Measurements from ENCODE around the gene AGAP1.

Gene AGAP1

GRCh38 chr2:235827585-235827992, 333.7 kb downstream of the AGAP1 start:
- Histone ChIP-seq H3K36me3 (ENCODE audit: control insufficient read depth, insufficient read depth, low read length, severe bottlenecking) (peaks cover 15% of the 10 kb centered on the region), H3K9ac (ENCODE audit: low read length) (no peak overlapping the region), H3K27me3 (replicated peaks; ENCODE audit: control insufficient read depth, insufficient read depth, low read length) (no peaks in the 10 kb centered on the region), H3K9me3 (ENCODE audit: control insufficient read depth, low read length) (no peaks in the 10 kb centered on the region), H3K4me3 (ENCODE audit: low read length) (no peak overlapping the region), H3K4me1 (ENCODE audit: control insufficient read depth, insufficient read depth, low read length) (no peaks in the 10 kb centered on the region)
- DNase-seq (ENCODE audit: low read depth), result peak; percentile 67

DNA sequence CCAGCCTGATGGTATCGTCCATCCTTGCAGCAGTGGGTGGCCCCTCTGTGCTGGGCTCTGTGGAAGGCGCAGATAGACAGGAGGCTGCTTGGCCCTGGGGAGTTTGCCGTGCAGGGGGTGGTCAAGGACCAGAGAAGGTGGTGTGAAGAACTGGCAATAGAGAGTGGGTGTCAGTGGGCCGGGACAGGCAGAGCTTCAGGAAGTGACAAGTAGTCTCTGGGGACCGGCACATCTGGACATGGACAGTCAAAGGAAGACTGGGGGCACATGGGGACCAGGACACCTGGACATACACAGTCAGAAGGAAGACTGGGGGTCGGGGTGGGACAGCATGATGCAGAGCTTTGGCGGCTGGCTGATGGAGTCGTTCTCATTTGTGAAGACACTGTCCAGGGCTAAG, 335.9 kb downstream of the AGAP1 start:
- H3K36me3 ChIP-seq (ENCODE audit: control insufficient read depth, insufficient read depth, low read length, severe bottlenecking), result peaks cover 10% of the 10 kb centered on the region
- no peaks in the 10 kb centered on the region for H3K27me3 ChIP-seq (replicated peaks; ENCODE audit: control insufficient read depth, insufficient read depth, low read length)
- DNase-seq (ENCODE audit: low read depth), result no peak
- H3K9ac ChIP-seq (ENCODE audit: low read length), result no peak overlapping the region
- H3K4me1 ChIP-seq (ENCODE audit: control insufficient read depth, insufficient read depth, low read length), result no peaks in the 10 kb centered on the region
- H3K4me3 ChIP-seq (ENCODE audit: low read length), result no peak overlapping the region
- no peaks in the 10 kb centered on the region for H3K9me3 ChIP-seq (ENCODE audit: control insufficient read depth, low read length)

DNA sequence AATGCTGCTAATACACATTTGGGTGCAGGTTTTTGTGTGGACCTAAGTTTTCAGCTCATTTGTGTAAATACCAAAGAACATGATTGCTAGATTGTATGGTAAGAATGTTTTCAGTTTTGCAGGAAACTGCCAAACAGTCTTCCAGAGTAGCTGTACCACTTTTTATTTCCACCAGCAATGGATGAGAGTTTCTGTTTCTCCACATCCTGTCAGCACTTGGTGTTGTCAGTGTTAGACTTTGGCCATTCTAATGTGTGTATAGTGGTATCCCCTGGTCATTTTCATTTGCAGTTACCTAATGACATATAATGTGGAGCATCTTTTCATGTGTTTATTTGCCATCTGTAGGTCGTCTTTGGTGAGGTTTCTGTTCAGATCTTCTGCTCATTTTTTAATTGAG, 337.9 kb downstream of the AGAP1 start:
- H3K9me3 ChIP-seq (ENCODE audit: control insufficient read depth, low read length), result no peaks in the 10 kb centered on the region
- DNase-seq (ENCODE audit: low read depth), result no peak
- peaks cover 10% of the 10 kb centered on the region for H3K36me3 ChIP-seq (ENCODE audit: control insufficient read depth, insufficient read depth, low read length, severe bottlenecking)
- no peak overlapping the region for H3K9ac ChIP-seq (ENCODE audit: low read length)
- no peak overlapping the region for H3K4me3 ChIP-seq (ENCODE audit: low read length)
- H3K27me3 ChIP-seq (replicated peaks; ENCODE audit: control insufficient read depth, insufficient read depth, low read length), result no peaks in the 10 kb centered on the region
- H3K4me1 ChIP-seq (ENCODE audit: control insufficient read depth, insufficient read depth, low read length), result no peaks in the 10 kb centered on the region

GRCh38 chr2:235832941-235833340, 339.1 kb downstream of the AGAP1 start:
- peaks cover 10% of the 10 kb centered on the region for H3K36me3 ChIP-seq (ENCODE audit: control insufficient read depth, insufficient read depth, low read length, severe bottlenecking)
- no peak overlapping the region for H3K4me3 ChIP-seq (ENCODE audit: low read length)
- H3K9me3 ChIP-seq (ENCODE audit: control insufficient read depth, low read length), result no peaks in the 10 kb centered on the region
- H3K9ac ChIP-seq (ENCODE audit: low read length), result no peak overlapping the region
- H3K4me1 ChIP-seq (ENCODE audit: control insufficient read depth, insufficient read depth, low read length), result no peaks in the 10 kb centered on the region
- no peak for DNase-seq (ENCODE audit: low read depth)
- H3K27me3 ChIP-seq (replicated peaks; ENCODE audit: control insufficient read depth, insufficient read depth, low read length), result no peaks in the 10 kb centered on the region

GRCh38 chr2:235833971-235834620, 340.3 kb downstream of the AGAP1 start:
- no peak overlapping the region for H3K9ac ChIP-seq (ENCODE audit: low read length)
- peaks cover 6% of the 10 kb centered on the region for H3K36me3 ChIP-seq (ENCODE audit: control insufficient read depth, insufficient read depth, low read length, severe bottlenecking)
- H3K9me3 ChIP-seq (ENCODE audit: control insufficient read depth, low read length), result no peaks in the 10 kb centered on the region
- no peaks in the 10 kb centered on the region for H3K27me3 ChIP-seq (replicated peaks; ENCODE audit: control insufficient read depth, insufficient read depth, low read length)
- peaks cover 8% of the 10 kb centered on the region for H3K4me1 ChIP-seq (ENCODE audit: control insufficient read depth, insufficient read depth, low read length)
- H3K4me3 ChIP-seq (ENCODE audit: low read length), result no peak overlapping the region
- no peak for DNase-seq (ENCODE audit: low read depth)

- DNase-seq (ENCODE audit: low read depth), result no peak
- Histone ChIP-seq H3K36me3 (ENCODE audit: control insufficient read depth, insufficient read depth, low read length, severe bottlenecking) (peaks cover 6% of the 10 kb centered on the region), H3K9ac (ENCODE audit: low read length) (no peak overlapping the region)
Observed at GRCh38 chr2:235834781-235835180, 340.9 kb downstream of the AGAP1 start.

GRCh38 chr2:235835810-235836209, 342.0 kb downstream of the AGAP1 start:
- peaks cover 6% of the 10 kb centered on the region for H3K36me3 ChIP-seq (ENCODE audit: control insufficient read depth, insufficient read depth, low read length, severe bottlenecking)
- H3K9ac ChIP-seq (ENCODE audit: low read length), result no peak overlapping the region

More at GRCh38 chr2:235834781-235835180, 340.9 kb downstream of the AGAP1 start:
- Histone ChIP-seq H3K4me1 (ENCODE audit: control insufficient read depth, insufficient read depth, low read length) (peaks cover 11% of the 10 kb centered on the region), H3K9me3 (ENCODE audit: control insufficient read depth, low read length) (no peaks in the 10 kb centered on the region), H3K4me3 (ENCODE audit: low read length) (no peak overlapping the region), H3K27me3 (replicated peaks; ENCODE audit: control insufficient read depth, insufficient read depth, low read length) (no peaks in the 10 kb centered on the region)

DNA sequence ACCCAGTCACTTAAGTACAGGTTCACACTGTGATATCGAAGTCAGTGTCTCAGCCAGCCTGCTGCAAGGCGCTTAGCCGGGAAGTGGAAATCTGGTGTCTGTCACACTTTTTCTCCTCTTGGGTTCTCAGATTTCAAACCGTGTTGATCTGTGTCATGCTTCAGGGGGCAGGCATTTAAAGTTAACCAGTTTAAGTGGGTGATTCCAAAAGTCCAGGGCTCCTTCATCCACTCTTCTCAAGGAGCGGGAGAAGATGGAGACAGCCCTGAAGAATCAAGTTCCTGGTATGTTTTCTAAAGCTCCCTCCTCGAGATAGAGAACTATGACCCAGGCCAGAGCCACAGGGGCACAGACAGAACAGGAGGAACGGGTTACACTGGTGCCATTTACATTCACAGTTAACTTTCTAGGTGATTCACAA, 342.7 kb downstream of the AGAP1 start:
- Histone ChIP-seq H3K27me3 (replicated peaks; ENCODE audit: control insufficient read depth, insufficient read depth, low read length) (no peaks in the 10 kb centered on the region), H3K9me3 (ENCODE audit: control insufficient read depth, low read length) (no peaks in the 10 kb centered on the region), H3K4me1 (ENCODE audit: control insufficient read depth, insufficient read depth, low read length) (peaks cover 11% of the 10 kb centered on the region), H3K36me3 (ENCODE audit: control insufficient read depth, insufficient read depth, low read length, severe bottlenecking) (peaks cover 6% of the 10 kb centered on the region), H3K4me3 (ENCODE audit: low read length) (no peak overlapping the region), H3K9ac (ENCODE audit: low read length) (no peak overlapping the region)
- no peak for DNase-seq (ENCODE audit: low read depth)

More at GRCh38 chr2:235835810-235836209, 342.0 kb downstream of the AGAP1 start:
- H3K4me1 ChIP-seq (ENCODE audit: control insufficient read depth, insufficient read depth, low read length), result peaks cover 11% of the 10 kb centered on the region
- no peak for DNase-seq (ENCODE audit: low read depth)
- no peaks in the 10 kb centered on the region for H3K9me3 ChIP-seq (ENCODE audit: control insufficient read depth, low read length)
- no peaks in the 10 kb centered on the region for H3K27me3 ChIP-seq (replicated peaks; ENCODE audit: control insufficient read depth, insufficient read depth, low read length)
- H3K4me3 ChIP-seq (ENCODE audit: low read length), result no peak overlapping the region

DNA sequence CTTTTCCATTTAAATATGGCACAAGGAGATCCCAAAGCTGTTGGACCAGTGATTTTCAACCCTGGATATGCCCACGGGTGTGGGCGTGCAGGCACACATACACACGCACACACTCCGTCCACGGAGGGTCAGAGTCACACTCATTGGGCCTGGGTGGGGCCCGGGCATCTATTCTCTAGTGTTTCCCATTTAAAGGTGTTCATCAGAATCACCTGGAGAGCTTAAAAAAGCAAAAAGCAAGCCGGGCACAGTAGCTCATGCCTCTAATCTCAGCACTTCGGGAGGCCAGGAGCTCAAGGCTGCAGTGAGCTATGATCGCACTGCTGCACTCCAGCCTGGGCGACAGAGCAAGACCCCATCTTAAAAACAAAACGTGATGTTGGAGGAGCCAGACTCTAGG, 345.4 kb downstream of the AGAP1 start:
- H3K27me3 ChIP-seq (replicated peaks; ENCODE audit: control insufficient read depth, insufficient read depth, low read length), result no peaks in the 10 kb centered on the region
- H3K9me3 ChIP-seq (ENCODE audit: control insufficient read depth, low read length), result no peaks in the 10 kb centered on the region
- peaks cover 11% of the 10 kb centered on the region for H3K4me1 ChIP-seq (ENCODE audit: control insufficient read depth, insufficient read depth, low read length)
- DNase-seq (ENCODE audit: low read depth), result no peak
- H3K36me3 ChIP-seq (ENCODE audit: control insufficient read depth, insufficient read depth, low read length, severe bottlenecking), result no peaks in the 10 kb centered on the region
- no peak overlapping the region for H3K4me3 ChIP-seq (ENCODE audit: low read length)
- no peak overlapping the region for H3K9ac ChIP-seq (ENCODE audit: low read length)

- Histone ChIP-seq H3K4me3 (ENCODE audit: low read length) (no peak overlapping the region), H3K9me3 (ENCODE audit: control insufficient read depth, low read length) (no peaks in the 10 kb centered on the region)
- DNase-seq (ENCODE audit: low read depth), result no peak
Observed at GRCh38 chr2:235839974-235840373, 346.1 kb downstream of the AGAP1 start.

DNA sequence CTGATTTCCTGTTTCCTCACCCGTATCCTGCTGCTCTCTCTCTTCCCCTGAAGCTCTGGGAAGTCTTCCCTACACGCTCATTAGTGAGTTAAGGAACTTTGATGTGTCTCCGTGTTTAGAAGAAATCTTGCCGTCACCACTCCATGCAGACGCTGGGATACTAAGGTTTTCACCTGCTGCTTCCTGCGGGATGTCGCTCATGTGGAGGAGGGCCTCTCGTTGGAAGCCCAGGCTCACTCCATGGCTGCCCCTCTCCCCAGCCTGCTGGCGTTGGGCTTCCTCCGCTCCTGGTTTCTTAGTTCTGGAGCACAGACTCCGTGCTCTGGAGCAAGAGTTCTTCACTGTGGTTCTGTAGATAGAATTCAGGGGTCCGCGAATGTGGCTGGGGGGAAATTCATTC, 348.0 kb downstream of the AGAP1 start:
- Histone ChIP-seq H3K27me3 (replicated peaks; ENCODE audit: control insufficient read depth, insufficient read depth, low read length) (no peaks in the 10 kb centered on the region), H3K4me3 (ENCODE audit: low read length) (no peak overlapping the region), H3K9ac (ENCODE audit: low read length) (no peak overlapping the region), H3K9me3 (ENCODE audit: control insufficient read depth, low read length) (no peaks in the 10 kb centered on the region), H3K4me1 (ENCODE audit: control insufficient read depth, insufficient read depth, low read length) (peaks cover 11% of the 10 kb centered on the region), H3K36me3 (ENCODE audit: control insufficient read depth, insufficient read depth, low read length, severe bottlenecking) (no peaks in the 10 kb centered on the region)
- DNase-seq (ENCODE audit: low read depth), result no peak

More at GRCh38 chr2:235839974-235840373, 346.1 kb downstream of the AGAP1 start:
- Histone ChIP-seq H3K27me3 (replicated peaks; ENCODE audit: control insufficient read depth, insufficient read depth, low read length) (no peaks in the 10 kb centered on the region), H3K4me1 (ENCODE audit: control insufficient read depth, insufficient read depth, low read length) (peaks cover 11% of the 10 kb centered on the region), H3K9ac (ENCODE audit: low read length) (no peak overlapping the region), H3K36me3 (ENCODE audit: control insufficient read depth, insufficient read depth, low read length, severe bottlenecking) (no peaks in the 10 kb centered on the region)

GRCh38 chr2:235842941-235843340, 349.1 kb downstream of the AGAP1 start:
- no peaks in the 10 kb centered on the region for H3K27me3 ChIP-seq (replicated peaks; ENCODE audit: control insufficient read depth, insufficient read depth, low read length)
- no peaks in the 10 kb centered on the region for H3K9me3 ChIP-seq (ENCODE audit: control insufficient read depth, low read length)
- no peak overlapping the region for H3K4me3 ChIP-seq (ENCODE audit: low read length)
- H3K4me1 ChIP-seq (ENCODE audit: control insufficient read depth, insufficient read depth, low read length), result peaks cover 11% of the 10 kb centered on the region
- H3K36me3 ChIP-seq (ENCODE audit: control insufficient read depth, insufficient read depth, low read length, severe bottlenecking), result no peaks in the 10 kb centered on the region
- no peak overlapping the region for H3K9ac ChIP-seq (ENCODE audit: low read length)
- DNase-seq (ENCODE audit: low read depth), result no peak
